ENCODE results near the gene PSMA7. TPM values are rescaled to one million over a fixed set of nuclear protein-coding genes. Genes with fewer than 3 reads are reported as not detected.

PSMA7 gene
- total RNA-seq, 1 experiment from 2014 or later = 362 TPM

GRCh38 chr20:62163485-62163865 lies 20.3 kb upstream of the PSMA7 start:
- intact Hi-C loops (cut with micrococcal nuclease) = no loop called here
- ChIA-PET CTCF (interaction anchor here (0.6 kb wide), 1 partner anchor 39 kb away, joined by 4 read pairs; no protein-coding TSS in a partner anchor), POLR2A (interaction anchor here (0.6 kb wide), 1 partner anchor 340 kb away, joined by 3 read pairs; no protein-coding TSS in a partner anchor)
- TF ChIP-seq, protein P1, sequence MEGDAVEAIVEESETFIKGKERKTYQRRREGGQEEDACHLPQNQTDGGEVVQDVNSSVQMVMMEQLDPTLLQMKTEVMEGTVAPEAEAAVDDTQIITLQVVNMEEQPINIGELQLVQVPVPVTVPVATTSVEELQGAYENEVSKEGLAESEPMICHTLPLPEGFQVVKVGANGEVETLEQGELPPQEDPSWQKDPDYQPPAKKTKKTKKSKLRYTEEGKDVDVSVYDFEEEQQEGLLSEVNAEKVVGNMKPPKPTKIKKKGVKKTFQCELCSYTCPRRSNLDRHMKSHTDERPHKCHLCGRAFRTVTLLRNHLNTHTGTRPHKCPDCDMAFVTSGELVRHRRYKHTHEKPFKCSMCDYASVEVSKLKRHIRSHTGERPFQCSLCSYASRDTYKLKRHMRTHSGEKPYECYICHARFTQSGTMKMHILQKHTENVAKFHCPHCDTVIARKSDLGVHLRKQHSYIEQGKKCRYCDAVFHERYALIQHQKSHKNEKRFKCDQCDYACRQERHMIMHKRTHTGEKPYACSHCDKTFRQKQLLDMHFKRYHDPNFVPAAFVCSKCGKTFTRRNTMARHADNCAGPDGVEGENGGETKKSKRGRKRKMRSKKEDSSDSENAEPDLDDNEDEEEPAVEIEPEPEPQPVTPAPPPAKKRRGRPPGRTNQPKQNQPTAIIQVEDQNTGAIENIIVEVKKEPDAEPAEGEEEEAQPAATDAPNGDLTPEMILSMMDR (IDR thresholded peaks at IDR 0.05; ENCODE audit: unreplicated experiment) = no peak
- H3K4me1 Mint-ChIP-seq (ENCODE audit: insufficient read depth, unreplicated experiment) = peaks cover 19% of the 10 kb centered on the region
- H3K9me3 Mint-ChIP-seq (ENCODE audit: unreplicated experiment) = no peaks in the 10 kb centered on the region
- H3K27me3 Mint-ChIP-seq (ENCODE audit: insufficient read depth, unreplicated experiment) = no peaks in the 10 kb centered on the region
- BruUV-seq (replicated peaks) = no TSS peak
- no peak overlapping the region for H3K4me3 Mint-ChIP-seq (ENCODE audit: unreplicated experiment)
- DNase-seq (ENCODE audit: unreplicated experiment) = no peak
- H3K27ac Mint-ChIP-seq (ENCODE audit: low read depth, unreplicated experiment) = no peak overlapping the region
- peaks cover 38% of the 10 kb centered on the region for H3K36me3 Mint-ChIP-seq (ENCODE audit: insufficient read depth, unreplicated experiment)

DNA sequence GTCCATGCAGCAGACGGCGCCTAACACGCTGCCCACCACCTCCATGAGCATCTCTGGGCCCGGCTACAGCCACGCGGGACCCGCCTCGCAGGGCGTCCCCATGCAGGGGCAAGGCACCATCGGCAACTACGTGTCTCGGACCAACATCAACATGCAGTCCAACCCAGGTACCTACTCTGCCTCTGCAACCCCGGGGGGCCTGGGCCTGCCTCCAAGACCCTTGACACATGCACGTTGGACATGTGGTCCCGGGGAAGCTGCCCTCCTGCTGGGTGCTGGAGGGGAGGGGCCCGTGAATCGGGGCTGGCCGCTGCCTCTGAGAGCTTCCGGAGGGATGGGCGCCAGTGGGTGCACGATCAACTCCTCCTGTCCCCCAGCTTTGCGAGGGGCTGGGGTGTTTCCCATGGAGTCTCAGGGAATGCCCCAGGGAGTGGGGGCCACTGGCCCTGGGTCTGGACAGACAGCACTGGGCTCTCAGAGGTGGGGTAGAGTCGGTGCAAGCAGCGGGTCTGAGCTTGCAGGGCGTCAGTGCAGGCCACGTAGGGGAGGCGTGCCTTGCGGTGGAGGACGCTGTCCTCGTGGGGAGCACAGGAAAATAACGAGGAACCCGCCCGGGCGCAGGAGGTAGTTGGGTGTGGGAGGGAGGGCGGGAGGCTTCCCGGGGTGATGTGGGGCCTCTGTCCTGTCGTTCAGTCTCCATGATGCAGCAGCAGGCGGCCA lies 19.7 kb upstream of the PSMA7 start:
- DNase-seq (ENCODE audit: unreplicated experiment) = no peak
- Mint-ChIP-seq H3K4me1 (ENCODE audit: insufficient read depth, unreplicated experiment) (peaks cover 19% of the 10 kb centered on the region), H3K27me3 (ENCODE audit: insufficient read depth, unreplicated experiment) (no peaks in the 10 kb centered on the region), H3K4me3 (ENCODE audit: unreplicated experiment) (no peak overlapping the region), H3K27ac (ENCODE audit: low read depth, unreplicated experiment) (no peak overlapping the region), H3K36me3 (ENCODE audit: insufficient read depth, unreplicated experiment) (peaks cover 32% of the 10 kb centered on the region), H3K9me3 (ENCODE audit: unreplicated experiment) (no peaks in the 10 kb centered on the region)
- BruUV-seq (replicated peaks) = no TSS peak
- intact Hi-C loops (cut with micrococcal nuclease) = no loop called here
- ChIA-PET POLR2A (interaction anchor here (0.6 kb wide), 1 partner anchor 340 kb away, joined by 3 read pairs; no protein-coding TSS in a partner anchor), CTCF (interaction anchor here (0.6 kb wide), 1 partner anchor 38 kb away, joined by 4 read pairs; no protein-coding TSS in a partner anchor)
- TF ChIP-seq, protein P1 (IDR thresholded peaks at IDR 0.05; ENCODE audit: unreplicated experiment) = no peak

DNA sequence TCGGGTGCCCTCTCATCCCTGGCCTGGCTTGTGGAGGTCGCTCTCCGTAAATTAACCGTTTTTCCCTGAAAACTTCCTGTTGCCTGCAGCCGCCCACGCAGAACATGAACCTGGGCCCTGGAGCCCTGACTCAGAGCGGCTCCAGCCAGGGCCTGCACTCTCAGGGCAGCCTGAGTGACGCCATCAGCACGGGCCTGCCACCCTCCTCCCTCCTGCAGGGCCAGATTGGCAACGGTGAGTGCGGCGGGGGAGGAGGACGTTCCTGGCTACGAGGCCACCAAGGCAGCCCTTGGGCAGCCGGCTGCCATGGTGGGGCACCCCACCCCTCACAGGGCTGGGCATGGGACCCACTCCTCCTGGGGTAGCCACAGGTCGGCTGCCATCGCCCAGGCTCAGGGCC lies 18.2 kb upstream of the PSMA7 start:
- Mint-ChIP-seq H3K27me3 (ENCODE audit: insufficient read depth, unreplicated experiment) (no peaks in the 10 kb centered on the region), H3K4me1 (ENCODE audit: insufficient read depth, unreplicated experiment) (peaks cover 19% of the 10 kb centered on the region), H3K4me3 (ENCODE audit: unreplicated experiment) (peak overlapping the region; percentile 47), H3K36me3 (ENCODE audit: insufficient read depth, unreplicated experiment) (peaks cover 16% of the 10 kb centered on the region), H3K27ac (ENCODE audit: low read depth, unreplicated experiment) (peak overlapping the region; percentile 65), H3K9me3 (ENCODE audit: unreplicated experiment) (no peaks in the 10 kb centered on the region)
- CTCF ChIA-PET = no interaction called here
- no TSS peak for BruUV-seq (replicated peaks)
- DNase-seq (ENCODE audit: unreplicated experiment) = peak; percentile 90
- POLR2A ChIA-PET = interaction anchor here (1.5 to 1.9 kb wide), 2 partner anchors 26 to 95 kb away, joined by 4 read pairs; no protein-coding TSS in a partner anchor
- TF ChIP-seq, protein P1 (IDR thresholded peaks at IDR 0.05; ENCODE audit: unreplicated experiment) = no peak
- intact Hi-C loops (cut with micrococcal nuclease) = no loop called here

DNA sequence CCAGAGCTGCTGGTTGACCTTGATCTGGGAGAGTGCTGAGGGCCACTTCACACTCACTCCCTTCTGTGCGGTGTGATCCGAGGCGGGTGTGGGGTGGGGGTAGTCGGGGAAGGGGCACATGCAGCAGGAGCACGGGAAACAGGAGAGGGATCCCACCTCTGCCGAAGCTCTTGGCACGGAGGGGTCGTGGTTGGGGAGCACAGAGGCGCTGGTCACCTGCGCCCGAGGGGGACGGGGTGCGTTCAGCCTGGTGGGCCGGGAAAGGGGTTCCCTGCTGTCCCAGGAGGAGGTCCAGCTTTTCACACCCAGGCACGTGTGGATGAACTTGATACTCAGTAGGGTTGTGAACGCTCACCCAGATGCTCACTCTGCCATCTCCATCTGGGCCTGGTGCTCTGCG lies 17.7 kb upstream of the PSMA7 start:
- TF ChIP-seq, protein P1 (IDR thresholded peaks at IDR 0.05; ENCODE audit: unreplicated experiment) = no peak
- Mint-ChIP-seq H3K36me3 (ENCODE audit: insufficient read depth, unreplicated experiment) (peaks cover 13% of the 10 kb centered on the region), H3K27ac (ENCODE audit: low read depth, unreplicated experiment) (peak overlapping the region; percentile 65), H3K4me1 (ENCODE audit: insufficient read depth, unreplicated experiment) (peaks cover 22% of the 10 kb centered on the region), H3K4me3 (ENCODE audit: unreplicated experiment) (peak overlapping the region; percentile 47), H3K9me3 (ENCODE audit: unreplicated experiment) (no peaks in the 10 kb centered on the region), H3K27me3 (ENCODE audit: insufficient read depth, unreplicated experiment) (no peaks in the 10 kb centered on the region)
- ChIA-PET CTCF (no interaction called here), POLR2A (interaction anchor here (0.6 to 1.9 kb wide), 3 partner anchors 27 to 777 kb away, joined by 3 to 4 read pairs (median 4); partner anchors contain the start of gene GID8)
- intact Hi-C loops (cut with micrococcal nuclease) = no loop called here
- BruUV-seq (replicated peaks) = no TSS peak
- no peak for DNase-seq (ENCODE audit: unreplicated experiment)
